GM18868 (cell line): ENCODE results near the gene SLC27A1.
"Not testable (repeated sequence)": the region's sequence is repeated elsewhere in the genome, so short reads cannot be mapped to it uniquely, and the experiment has no call there.

Experiments
- ATAC-seq: cut with Tn5 transposase; IDR thresholded peaks from one replicate; pipeline ENCODE4 v1.9.1; 2021; ENCODE audit warnings: mild to moderate bottlenecking, moderate library complexity; ENCODE audit not compliant: unreplicated experiment

Gene SLC27A1

GRCh38 chr19:17486545-17487240 lies 16.4 kb downstream of the SLC27A1 start:
- ATAC-seq: no peak

GRCh38 chr19:17487284-17488121 lies 17.2 kb downstream of the SLC27A1 start:
- no peak for ATAC-seq

- no peak for ATAC-seq
Observed at GRCh38 chr19:17488593-17489391, 18.5 kb downstream of the SLC27A1 start.

GRCh38 chr19:17489392-17490030 lies 19.2 kb downstream of the SLC27A1 start:
- ATAC-seq: no peak

- ATAC-seq: no peak
Observed at GRCh38 chr19:17490411-17490810, 20.1 kb downstream of the SLC27A1 start.

- no peak for ATAC-seq
Observed at GRCh38 chr19:17491287-17491686, 21.0 kb downstream of the SLC27A1 start.

GRCh38 chr19:17495639-17496296 lies 25.4 kb downstream of the SLC27A1 start:
- no peak for ATAC-seq

GRCh38 chr19:17496337-17496997 lies 26.1 kb downstream of the SLC27A1 start:
- no peak for ATAC-seq

GRCh38 chr19:17497149-17497798 lies 26.9 kb downstream of the SLC27A1 start:
- no peak for ATAC-seq

- not testable (repeated sequence) for ATAC-seq
Observed at GRCh38 chr19:17499025-17499424, 28.7 kb downstream of the SLC27A1 start.

GRCh38 chr19:17499648-17500446 lies 29.5 kb downstream of the SLC27A1 start:
- no peak for ATAC-seq

- ATAC-seq: no peak
Observed at GRCh38 chr19:17500447-17501198, 30.3 kb downstream of the SLC27A1 start.

GRCh38 chr19:17503240-17503639 lies 32.9 kb downstream of the SLC27A1 start:
- ATAC-seq: no peak

GRCh38 chr19:17504030-17504429 lies 33.7 kb downstream of the SLC27A1 start:
- ATAC-seq: no peak

GRCh38 chr19:17504456-17504855 lies 34.1 kb downstream of the SLC27A1 start:
- no peak for ATAC-seq

GRCh38 chr19:17505223-17505622 lies 34.9 kb downstream of the SLC27A1 start:
- ATAC-seq: no peak

GRCh38 chr19:17506745-17507144 lies 36.4 kb downstream of the SLC27A1 start:
- no peak for ATAC-seq

GRCh38 chr19:17508558-17508933 lies 38.2 kb downstream of the SLC27A1 start:
- not testable (repeated sequence) for ATAC-seq
